DOHH2 (cell line): ENCODE data around the gene CNTNAP5.

Source experiments
- CTCF ChIP-seq: fragments of 200-600 bp; sonication (generic); IDR thresholded peaks from one replicate; pipeline ENCODE4 v1.5.1; 2014; ENCODE audit warnings: antibody characterized with exemption, mild to moderate bottlenecking, low read depth, low read length; ENCODE audit not compliant: poor library complexity, severe bottlenecking
- EZH2phosphoT487 ChIP-seq: fragments of 200-600 bp; sonication (generic); IDR thresholded peaks from 2 replicates; pipeline ENCODE4 v1.6.1; 2017; ENCODE audit warnings: borderline replicate concordance, mild to moderate bottlenecking, antibody characterized with exemption, low read length, moderate library complexity, mixed read lengths

- TF ChIP-seq CTCF (no peak), EZH2phosphoT487 (no peak)
Measured at GRCh38 chr2:124796647-124797046, 771.6 kb downstream of the CNTNAP5 start.
